OCI-LY3 (cell line): ENCODE measurements around the gene ASB7.

Experiments
- CTCF ChIP-seq: fragments of 200-600, 300-600 bp; sonication (generic); IDR thresholded peaks from 2 replicates; pipeline ENCODE4 v1.5.1; 2014; ENCODE audit warnings: antibody characterized with exemption, low read length, low read depth
- EZH2phosphoT487 ChIP-seq: fragments of 200-600 bp; shearing (Covaris generic); IDR thresholded peaks from 2 replicates; pipeline ENCODE4 v1.6.1; 2018; ENCODE audit warnings: antibody characterized with exemption, mixed run types, low read depth

GRCh38 chr15:100591835-100592234, 10.6 kb upstream of the ASB7 start:
- no peak for TF ChIP-seq CTCF
- no peak for TF ChIP-seq EZH2phosphoT487
